Stimulated activated CD8-positive, alpha-beta memory T cell treated with anti-CD3 and anti-CD28 coated beads, Interleukin-7, amount 100 ng/mL, for 4 hours (primary cell): ENCODE data around the gene FYB1.

Experiments used
- DNase-seq, 2 donors: peaks; one replicate each; pipeline ENCODE4 v3.0.0-alpha.2; 2020; ENCODE audit warnings: low read depth in 2 of 2

FYB1 gene

DNA sequence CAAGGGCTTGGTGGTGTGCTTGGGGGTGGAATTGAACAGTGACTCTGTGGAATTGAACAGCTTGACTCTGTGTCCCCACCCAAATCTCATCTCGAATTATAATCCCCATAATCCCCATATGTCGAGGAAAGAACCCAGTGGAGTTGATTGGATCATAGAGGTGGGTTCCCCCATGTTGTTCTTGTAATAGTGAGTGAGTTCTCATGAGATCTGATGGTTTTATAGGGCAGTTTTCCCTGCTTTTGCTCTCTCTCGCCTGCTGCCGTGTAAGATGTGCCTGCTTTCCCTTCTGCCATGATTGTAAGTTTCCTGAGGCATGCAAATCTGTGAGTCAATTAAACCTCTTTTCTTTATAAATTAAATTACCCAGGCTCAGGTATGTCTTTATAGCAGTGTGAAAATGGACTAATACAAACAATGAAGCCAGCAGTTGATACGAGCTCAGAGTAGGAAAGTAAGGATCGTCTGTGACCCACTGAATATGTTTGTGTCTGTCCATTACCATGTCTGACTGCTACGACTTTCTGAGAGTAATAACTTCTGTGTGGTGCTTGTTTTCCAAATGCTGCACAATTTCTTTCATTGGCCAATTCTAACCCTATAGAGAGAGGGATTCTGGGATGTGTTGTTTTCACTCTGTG is 127.3 kb downstream of the FYB1 start:
- DNase-seq: no peak

DNA sequence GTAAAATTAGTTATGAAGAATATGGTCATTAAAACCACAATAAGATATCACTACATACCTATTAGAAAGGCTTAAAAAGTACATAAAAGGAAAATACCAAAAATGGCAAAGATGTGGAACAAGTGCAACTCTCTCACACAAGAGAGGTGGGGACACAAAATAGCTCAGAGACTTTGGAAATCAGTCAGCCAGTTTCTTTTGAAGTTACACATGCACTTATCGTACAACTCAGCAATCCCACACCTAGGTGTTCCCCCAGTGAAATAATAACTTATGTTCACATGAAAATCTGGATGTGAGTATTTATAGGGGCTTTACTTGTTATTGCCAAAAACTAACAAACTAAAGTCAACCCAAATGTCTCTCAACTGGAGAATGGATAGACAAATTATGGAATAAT is 135.4 kb downstream of the FYB1 start:
- DNase-seq: no peak

DNA sequence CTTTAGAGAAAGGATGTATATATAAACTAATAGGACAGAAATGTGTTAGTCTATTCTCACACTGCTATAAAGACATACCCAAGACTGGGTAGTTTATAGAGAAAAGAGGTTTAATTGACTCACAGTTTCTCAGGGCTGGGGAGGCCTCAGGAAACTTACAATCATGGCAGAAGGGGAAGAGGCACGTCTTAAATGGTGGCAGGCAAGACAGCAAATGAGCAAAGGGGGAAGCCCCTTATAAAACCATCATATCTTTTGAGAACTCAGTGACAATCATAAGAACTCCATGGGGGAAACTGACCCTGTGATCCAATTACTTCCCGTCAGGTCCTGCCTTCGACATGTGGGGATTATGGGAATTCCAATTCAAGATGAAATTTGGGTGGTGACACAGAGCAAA is 136.4 kb downstream of the FYB1 start:
- no peak for DNase-seq

DNA sequence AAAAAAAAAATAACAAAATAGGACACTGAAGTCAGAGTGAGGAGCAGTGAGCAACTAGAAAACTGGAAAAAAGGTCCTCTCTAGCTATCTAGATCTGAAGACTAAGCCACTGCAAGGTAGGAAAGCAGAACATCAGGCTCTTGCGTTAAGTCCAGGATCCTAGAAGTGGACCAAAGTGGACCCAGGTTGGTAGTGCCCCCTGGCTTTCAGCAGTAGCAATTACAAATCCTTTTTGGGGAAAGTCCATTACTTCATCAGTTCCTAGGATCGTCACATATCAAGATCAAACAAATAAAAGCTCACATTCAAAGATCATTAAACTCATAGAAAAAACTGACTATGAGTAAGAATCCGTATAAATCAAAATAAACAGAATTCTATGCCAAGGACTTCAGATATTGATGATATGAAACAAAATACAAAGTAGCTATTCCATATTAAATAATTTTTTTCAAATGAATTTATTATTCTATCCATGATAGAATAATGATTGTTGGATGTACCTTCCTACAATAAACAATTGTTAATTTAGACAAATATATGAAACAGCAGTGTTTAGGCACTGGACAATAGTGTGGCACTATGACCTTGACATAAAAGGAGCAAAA is 138.7 kb downstream of the FYB1 start:
- DNase-seq: no peak

DNA sequence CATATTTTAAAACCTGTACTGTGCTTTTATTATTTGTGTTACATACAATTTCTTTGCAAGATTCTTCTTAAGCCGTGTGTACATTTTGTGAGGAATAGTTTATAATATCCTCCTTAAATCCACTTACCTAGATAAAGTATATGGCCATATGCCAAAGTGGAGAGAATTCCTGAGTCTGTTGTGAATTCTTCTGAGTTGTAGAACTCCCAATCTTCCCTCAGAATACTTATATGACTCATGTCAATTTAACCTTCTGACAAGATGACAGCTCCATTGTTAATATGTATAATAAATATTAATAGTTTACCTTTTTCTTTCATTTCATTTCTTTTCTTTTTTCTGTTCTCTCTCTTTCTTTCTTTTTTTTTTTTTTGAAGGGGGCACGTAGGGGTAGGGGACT is 139.2 kb downstream of the FYB1 start:
- DNase-seq: no peak

DNA sequence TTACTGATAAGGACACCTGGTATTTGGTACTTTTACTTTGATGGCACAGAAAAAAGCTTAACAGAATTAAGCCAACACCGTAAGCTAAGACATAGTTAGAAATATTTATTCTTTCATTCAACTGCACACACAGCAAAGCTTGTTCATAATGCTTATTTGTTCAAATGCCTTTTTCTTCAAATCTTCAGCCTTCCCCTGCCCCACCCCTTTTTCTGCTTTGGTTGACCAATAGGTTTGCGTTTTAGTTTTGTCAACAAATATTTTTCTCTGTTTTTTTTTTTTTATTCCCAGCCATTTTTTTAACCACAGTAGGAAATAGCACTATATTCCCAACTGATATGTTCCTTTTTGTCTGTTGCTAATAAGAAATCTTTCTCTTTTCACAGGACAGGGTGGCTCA is 140.2 kb downstream of the FYB1 start:
- DNase-seq: no peak

DNA sequence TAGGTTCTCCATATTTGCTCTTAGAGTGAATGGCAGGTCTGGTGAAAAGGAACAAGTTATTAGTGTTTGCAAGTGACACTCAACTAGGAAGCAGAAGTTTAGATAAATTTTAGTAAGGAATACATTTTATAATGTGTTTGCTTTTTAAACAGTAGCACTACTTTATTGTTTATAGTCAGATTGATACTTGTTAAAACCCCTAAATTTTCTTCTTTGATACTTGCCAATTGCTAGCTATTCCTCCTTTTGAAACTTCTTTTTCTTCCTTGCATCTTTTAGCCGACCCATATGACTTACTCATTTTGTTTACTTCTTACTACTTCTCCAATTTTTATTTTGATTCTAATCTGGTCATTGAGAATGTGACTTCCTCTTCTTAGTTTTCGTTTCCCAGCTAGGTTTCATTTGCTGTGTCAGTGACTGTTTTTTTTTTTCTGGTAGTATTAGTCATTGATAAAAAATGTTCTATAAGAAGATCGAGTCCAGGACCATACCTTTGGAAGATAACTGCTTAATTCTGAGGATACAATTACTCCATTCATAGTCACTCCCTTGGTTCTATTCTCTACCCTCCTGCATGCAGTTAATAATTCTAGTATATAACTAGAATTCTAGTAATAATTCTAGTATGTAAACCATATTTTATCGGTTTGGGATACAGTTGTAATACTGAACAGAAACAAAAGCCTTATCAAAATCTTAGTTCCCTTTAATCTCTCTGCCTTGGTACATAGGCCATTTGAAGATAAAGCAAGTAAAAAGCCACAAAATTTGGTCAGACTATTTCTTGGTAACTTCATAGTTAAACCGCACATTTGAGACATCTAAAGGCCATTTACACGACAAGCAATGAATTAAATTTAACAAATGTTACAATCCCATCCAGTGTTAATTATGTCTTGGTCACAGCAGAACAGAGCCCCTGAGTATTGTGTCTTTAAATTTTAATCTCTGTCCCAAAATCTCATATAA is 142.3 kb downstream of the FYB1 start:
- DNase-seq: no peak

DNA sequence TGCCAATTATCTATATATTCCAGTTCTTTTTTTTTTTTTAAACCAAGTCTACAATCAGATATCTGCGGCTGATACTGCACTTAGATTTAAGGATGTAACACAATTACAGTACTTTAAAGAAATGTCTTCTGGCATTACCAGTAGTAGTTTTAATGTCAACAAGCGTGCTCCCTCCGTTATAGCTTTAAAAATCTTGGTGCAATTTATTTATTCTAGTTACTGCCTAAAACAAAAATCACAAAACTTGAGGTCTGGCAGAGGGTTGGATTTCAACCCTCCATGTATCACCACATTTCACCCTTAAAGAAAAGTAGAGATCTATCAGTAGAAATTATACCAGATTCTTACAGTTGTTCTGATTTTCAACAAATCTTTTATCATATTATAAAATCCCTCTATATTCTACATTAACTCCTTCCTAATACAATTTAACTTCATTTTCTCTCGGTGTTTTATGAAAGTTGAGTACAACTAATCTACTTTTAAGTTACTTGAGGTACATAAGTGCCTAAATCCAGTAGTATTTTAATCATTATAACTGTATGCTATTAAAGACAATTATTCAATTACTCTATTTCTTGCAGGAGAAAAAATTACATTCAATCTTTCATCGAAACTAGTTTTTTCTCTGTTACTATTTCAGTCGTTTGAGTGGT is 143.1 kb downstream of the FYB1 start:
- no peak for DNase-seq

DNA sequence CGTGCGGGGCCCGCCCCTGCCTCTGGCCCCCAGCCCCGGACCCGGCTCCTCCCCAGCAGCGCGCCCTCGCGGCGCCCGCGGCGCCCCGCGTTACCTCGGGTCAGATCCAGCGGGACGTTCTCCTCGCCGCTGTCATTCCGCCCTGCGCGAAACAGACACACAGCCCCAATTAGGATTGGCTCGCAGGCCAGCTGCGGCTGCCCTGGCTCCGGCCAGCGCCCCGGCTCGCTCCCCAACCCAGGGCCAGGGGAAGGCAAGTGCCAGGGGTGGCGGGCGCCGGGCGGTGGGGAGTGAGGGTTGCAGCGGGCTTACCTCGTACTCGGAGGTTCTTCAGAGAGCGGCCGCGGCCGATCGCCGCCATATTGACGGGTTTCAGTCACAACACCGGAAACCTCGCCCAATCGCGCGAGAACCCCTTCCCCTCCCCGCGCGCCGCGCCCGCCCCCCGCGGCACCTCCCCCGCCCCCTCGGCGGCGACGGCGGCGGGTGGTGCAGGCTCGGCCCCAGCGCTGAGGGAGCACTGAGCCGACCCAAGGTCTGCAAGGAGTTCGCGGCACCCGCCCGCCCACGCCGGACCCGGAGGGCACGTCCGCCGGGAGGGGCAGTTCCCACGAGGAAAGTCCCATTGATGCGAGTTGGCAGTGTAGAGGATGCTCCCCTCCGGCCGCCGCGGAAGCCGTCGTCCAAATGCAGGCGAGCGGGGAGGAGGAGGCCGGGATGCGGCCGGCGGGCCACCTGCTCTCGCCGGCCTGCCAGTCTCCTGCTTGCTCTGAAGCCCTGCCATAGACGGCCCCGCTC is 145.1 kb downstream of the FYB1 start, which contains the start of gene RICTOR:
TSS of gene RICTOR (minus strand) at position 383 of the 798 bp plus-strand sequence. CDS start at position 361, 22 bp downstream.
- DNase-seq: peak; percentile 76 to 88

DNA sequence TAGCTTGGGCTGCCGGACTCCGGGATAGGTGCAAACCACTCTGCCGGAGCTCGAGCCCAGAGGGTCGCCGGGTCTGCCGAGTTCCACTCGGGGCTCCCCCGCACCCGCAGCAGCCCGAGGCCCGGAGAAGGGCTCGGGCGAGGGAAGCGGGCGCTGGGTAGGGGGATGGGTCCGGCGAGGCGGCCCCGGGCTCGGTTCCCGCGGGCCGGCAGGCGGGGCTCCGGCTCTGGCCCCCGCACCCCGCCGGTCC is 145.7 kb downstream of the FYB1 start:
- no peak for DNase-seq

DNA sequence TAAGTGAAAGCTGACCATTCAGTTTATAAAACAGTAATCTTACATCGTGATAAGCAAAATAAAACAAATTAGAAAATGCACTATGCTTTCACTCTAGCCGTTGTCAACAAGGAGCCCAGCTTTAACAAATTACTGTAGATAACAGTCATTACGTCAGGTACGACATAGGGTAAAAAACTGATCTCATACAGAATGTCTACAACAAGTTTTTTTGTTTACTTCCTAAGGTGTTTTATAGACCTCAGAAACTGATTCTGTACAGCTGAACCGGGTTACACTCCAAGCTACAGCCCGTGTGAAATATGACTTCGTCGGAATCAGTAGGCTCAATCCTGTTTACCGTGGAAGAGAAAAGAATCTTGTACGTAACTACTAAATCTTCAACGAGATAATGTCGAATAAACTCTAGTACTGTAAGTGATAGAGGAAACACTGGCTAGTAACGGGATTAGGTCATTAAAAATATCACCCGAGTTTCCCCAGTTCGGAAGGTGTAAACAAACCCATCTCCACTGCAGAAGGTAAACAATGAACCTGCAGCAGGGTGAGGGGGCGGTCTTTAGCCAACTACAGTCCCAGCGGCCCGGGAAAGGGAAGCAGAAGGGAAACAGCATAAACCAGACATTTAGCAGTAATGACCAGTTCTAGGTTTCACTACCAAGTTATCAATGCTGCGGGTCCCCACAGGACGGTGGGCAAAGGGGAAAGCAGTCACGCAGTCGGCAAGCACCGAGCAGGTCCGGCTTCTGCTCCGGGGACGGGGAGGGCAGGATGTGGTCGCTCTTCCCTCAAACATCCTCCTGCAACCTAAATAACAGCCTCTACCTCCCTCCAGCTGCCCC is 146.2 kb downstream of the FYB1 start:
- DNase-seq: peak; percentile 8 to 35

DNA sequence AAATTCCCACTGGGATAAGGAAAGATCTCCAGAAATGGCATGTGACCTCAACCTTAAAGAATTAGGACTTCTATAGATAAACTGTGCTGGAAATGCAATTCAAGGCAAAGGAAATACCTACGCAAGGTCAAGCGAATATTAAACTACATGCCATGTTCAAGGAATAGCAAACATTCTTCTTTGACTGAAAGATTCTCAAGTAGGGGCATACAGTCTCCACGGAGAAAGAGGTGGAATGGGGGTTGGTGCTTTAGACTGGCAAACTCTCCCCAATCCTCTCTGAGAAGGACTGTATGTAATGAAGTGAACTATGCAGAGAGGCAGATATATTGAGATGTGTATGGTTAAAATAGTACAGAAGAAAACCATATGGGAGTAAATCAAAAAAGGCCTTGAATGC is 151.3 kb downstream of the FYB1 start:
- no peak for DNase-seq

DNA sequence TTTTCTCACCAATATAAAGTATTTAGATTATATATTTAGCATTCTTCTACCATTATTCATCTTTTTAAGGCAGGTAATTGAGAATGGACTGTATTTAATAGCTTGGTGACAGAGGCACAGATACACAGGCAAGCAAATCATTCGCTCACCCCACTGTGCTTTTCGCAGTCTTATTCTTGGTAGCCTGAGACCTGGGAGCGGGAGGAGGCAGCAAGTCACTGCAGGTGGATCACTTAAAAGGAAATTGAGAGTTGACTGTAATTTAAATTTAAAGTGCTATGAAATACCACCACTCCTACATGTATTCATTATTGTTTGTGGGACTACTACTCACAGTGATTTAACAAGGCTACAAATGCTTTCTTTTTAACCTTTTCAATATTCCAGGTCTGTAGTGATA is 154.9 kb downstream of the FYB1 start:
- DNase-seq: no peak

DNA sequence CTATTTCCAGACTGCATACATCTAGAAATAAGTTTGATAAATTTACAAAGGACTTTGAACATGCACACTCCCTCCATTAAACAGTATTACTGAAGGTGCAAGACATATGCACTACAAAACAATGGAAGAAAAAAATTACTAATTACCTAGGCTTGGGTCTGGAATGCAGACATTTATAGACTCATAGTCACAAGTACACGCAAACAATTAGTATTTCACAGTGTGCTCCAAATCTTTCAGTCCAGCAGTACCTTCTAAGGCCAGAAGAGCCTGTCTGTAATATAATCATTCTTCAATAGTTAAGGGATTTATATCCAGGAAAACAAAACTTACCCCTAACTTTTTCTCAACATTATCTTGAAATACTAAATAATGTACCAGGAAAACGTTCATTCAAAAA is 156.3 kb downstream of the FYB1 start:
- no peak for DNase-seq

DNA sequence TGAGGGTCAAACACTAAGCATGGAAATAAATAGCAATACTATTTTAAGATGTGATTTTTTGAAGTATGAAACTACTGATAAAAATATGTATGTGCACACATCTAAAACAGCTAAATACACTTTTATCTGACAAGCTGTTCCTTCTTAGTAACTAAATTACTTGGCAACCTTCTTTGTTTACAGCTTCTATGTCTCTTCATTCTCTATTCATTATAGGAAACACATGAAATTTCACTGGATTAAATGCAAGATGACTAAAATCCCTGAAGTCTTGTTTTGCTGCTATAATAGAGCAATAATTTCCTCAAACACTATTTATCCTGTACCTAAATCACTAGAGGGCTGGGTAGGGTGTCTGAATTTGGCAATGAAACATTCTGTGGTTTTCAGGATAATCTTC is 156.8 kb downstream of the FYB1 start:
- no peak for DNase-seq

DNA sequence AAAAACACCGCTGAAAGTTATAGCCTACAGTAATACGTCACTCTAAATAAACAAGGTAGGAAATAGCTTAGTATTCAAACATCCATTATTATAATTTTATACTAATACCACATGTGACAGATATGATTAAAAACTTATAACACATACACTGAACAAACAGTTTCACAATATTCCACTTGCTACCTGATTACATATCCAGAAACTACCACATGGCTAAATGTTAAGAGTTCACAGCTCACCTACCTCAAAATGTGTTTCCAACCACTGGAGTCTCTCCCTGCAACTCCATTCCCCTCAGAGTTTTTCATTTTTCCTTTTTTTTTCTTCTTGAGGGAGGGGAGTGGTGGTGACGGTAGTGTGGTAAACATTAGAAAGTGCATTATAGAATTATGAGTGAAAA is 157.3 kb downstream of the FYB1 start:
- no peak for DNase-seq

DNA sequence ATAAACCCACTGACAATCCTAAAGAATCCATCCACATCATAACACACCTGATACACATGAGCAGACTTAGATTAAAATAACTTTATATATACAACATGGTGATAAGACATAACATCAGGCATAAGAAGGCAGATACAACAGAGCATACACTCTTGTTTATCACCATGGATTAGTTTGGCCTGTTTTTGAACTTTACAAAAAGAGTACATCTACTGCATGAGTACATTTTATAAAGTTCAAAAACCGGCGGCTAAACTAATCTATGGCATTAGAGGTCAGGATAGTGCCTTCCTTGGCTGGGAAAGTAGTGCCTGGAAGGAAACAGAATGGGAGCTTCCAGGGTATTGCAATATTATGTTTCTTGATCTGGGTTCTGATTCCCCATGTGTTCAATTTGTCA is 160.3 kb downstream of the FYB1 start:
- no peak for DNase-seq

DNA sequence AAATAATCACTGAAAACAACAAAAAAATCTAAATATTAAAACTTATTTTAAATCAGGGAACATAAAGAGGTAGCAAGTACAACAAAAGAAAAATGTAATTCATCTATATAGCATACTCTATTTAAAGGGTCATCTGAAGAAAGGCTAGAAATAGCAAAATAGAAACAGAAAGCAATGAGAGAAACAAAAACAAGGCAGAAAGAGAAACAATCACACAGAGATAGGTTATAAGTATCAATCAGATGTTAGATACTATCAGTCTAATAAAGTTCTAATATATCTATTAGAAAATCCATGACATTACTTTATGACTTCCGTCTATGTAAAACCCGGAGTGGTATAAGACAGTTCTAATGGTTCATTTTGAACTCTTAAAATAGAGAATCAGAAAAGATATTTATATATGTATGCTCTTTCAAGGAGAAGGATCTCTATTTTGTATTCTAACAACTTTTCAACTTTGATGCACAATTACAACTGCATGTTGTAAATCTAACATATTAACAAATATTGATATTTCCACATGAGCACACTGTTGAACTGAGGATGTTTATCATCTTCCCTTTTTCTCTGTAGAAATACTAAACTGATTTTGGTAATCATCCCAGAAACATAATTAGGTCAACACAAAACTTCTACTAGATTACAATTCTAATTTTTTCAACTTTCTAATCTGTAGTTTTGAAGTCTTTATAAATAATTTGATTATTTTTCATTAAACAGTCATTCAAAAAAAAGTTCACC is 161.0 kb downstream of the FYB1 start:
- DNase-seq: no peak

DNA sequence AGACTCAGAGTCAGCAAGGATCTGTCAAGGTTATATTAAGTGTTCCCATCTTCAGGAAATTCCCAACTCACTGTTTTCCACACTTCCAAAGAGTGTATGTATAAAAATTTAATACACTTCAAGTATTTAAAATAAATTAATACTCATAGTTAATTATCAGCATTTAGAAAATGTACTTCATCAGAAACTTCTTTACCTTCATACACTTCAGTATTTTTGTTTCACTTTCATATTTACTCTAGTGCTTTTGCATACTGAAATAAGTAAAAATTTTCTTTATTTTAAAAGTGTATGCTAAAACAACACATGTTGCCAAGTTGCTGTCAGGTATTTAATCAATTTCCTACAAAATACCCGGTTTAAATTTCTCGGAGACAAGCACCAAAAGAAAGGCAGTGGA is 161.6 kb downstream of the FYB1 start:
- DNase-seq: no peak

DNA sequence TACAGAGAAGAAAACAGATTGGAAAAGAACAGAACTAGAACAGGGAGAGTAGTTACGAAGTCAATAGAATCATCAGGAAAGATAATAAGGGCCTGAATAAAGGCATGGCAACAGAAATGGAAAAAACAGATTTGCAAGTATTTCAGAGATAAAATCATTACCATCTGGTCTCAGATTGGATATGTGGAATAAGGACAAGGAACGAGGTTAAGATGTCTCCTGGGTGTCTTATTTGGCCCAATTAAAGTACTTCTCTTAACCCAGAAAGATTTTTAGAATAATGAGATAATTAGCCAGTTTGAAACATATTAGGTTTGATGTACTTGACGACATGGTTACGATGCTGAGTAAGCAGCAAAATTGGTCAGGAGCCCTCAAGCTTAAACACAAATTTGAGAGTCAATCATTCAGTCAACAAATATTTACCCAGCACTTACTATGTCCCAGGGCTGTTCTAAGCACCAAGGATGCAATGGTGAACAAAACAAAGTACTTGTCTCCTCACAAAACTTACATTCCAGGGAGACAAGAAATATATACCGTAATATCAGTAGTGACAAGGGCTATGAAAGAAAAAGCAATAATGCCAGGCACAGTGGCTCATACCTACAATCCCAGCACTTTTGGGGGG is 163.5 kb downstream of the FYB1 start:
- DNase-seq: no peak
